D721Med (cell line): Measurements from ENCODE around the gene CAVIN1.

Experiments
- DNase-seq: peaks from one replicate; pipeline ENCODE4 v3.0.0; 2011; ENCODE audit warnings: low spot score; ENCODE audit not compliant: insufficient read length
- FAIRE-seq: peaks from 2 replicates; lab custom pipeline; 2011; peaks lifted over from hg19 to GRCh38; lab: Jason Lieb, UNC
- TF ChIP-seq, protein P1 (sequence below): IDR thresholded peaks from 2 replicates; pipeline ENCODE4 v1.5.1; 2012; ENCODE audit warnings: mild to moderate bottlenecking, control low read depth; ENCODE audit not compliant: insufficient read depth; ENCODE audit errors: missing control alignments

CAVIN1 gene

DNA sequence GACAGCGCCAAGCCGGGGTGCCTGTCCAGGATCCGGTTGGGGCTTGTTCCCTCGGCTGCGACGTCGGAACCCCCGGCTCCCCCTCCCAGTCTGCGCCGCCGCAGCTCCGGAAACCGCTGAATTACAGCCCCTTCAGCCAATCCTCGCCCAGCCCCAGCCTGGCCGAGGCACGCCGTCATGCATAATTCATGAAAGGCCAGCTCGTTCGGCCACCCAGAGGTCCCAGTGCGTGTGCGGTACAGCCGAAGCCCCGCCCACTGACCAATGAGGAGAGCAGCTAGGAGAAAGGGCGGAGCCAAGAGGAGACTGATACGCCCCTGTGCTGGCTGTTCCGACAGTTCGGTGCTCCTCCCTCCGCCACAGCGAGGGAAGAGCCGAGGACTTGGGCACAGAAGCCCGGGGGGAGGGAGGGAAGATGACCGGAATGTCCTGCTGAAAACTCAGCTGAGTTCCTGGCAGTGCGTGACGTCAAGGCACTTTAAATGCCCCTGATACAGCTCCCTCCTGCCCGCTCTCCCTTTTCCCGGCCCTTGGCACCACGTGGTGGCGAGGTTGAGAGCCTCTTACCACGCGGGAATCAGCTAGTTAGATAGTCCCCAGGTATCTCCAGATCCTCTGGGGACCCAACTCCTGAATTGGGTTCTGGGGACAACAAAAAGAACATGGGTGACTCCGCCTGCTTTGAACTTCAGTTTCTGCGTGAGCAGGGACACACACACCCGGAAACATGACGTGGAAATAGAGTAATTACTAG is 34.5 kb downstream of the CAVIN1 start, which contains the start of gene STAT3:
Gene STAT3, minus strand, starts transcription at position 62 of the 754 bp plus-strand sequence. CDS start 39,926 bp downstream, outside the sequence.
- FAIRE-seq: no peak
- TF ChIP-seq, protein P1, sequence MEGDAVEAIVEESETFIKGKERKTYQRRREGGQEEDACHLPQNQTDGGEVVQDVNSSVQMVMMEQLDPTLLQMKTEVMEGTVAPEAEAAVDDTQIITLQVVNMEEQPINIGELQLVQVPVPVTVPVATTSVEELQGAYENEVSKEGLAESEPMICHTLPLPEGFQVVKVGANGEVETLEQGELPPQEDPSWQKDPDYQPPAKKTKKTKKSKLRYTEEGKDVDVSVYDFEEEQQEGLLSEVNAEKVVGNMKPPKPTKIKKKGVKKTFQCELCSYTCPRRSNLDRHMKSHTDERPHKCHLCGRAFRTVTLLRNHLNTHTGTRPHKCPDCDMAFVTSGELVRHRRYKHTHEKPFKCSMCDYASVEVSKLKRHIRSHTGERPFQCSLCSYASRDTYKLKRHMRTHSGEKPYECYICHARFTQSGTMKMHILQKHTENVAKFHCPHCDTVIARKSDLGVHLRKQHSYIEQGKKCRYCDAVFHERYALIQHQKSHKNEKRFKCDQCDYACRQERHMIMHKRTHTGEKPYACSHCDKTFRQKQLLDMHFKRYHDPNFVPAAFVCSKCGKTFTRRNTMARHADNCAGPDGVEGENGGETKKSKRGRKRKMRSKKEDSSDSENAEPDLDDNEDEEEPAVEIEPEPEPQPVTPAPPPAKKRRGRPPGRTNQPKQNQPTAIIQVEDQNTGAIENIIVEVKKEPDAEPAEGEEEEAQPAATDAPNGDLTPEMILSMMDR: peak; percentile 24
- DNase-seq: peak; percentile 92

GRCh38 chr17:42387661-42388380 is 35.2 kb downstream of the CAVIN1 start:
- FAIRE-seq: no peak
- no peak for DNase-seq
- TF ChIP-seq, protein P1: no peak

DNA sequence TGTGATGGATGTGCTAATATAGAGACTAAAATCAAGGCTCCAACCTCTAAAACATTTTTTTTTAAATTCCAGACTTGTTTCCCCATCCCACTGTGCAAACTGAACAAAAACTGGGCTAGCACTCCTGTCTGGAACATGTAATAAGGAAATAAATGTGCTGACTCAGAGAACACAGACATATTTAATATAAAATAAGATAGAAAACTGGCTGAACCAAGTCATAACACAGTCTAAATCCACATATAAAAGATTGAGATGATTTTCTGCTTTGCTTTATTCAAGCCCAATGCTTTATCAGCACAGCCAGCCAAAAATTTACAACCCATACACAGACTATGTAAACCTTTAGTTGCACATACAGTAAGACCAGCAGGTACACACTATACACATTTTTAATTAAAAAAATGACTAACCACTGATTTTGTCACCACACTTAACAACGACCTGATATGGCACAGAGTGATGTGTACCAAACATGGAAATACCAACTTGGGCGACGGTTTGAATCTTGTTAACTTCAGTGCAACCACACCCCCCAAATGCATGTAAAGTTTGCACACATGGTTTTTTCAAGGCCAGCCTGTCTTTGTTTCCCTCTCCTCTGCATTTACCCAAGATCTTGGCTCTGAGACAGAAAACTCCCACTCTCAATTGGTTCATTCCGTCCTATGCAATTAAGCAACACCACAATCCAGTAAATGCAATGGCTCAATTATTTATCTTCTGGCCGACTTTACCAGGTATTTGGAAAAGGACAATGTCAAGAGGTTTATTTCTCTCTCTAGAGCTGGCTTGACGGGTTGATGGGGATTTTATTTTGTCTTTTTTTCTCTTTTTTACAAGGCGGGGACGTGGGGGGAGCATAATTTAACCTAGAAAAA is 36.0 kb downstream of the CAVIN1 start:
- FAIRE-seq: no peak

DNA sequence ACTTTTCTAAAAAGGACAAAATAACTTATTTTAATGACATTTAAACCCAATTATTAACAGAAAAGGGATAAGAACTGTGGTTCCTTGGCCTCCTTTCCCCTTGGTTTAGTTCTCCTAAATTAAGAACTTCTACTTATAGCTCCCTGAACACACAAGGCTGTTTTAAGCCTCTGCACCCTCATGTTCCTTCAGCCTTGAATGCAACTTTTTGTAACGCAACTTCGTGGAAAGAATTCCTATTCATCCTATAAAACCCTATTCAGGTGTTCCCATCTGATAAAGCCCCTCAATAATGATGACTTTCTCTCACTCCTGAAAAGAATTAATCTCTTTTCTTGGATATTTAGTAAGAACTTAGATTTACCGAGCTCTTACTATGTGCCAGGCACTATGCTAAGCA is 41.2 kb downstream of the CAVIN1 start:
- FAIRE-seq: no peak
- no peak for DNase-seq
- TF ChIP-seq, protein P1: no peak

More for the DNA sequence above, 36.0 kb downstream of the CAVIN1 start:
- TF ChIP-seq, protein P1: no peak
- DNase-seq: no peak

- FAIRE-seq: no peak
- DNase-seq: no peak
- TF ChIP-seq, protein P1: no peak
Observed at GRCh38 chr17:42380935-42381334, 42.1 kb downstream of the CAVIN1 start.

- FAIRE-seq (no peak), DNase-seq (no peak)
- TF ChIP-seq, protein P1: no peak
Observed at GRCh38 chr17:42378959-42379594, 44.0 kb downstream of the CAVIN1 start.
